SK-N-SH (cell line): Measurements from ENCODE around the gene SLC47A1. TPM values are rescaled to one million over a fixed set of nuclear protein-coding genes. Genes with fewer than 3 reads are reported as not detected.

Experiments used
- CTCF ChIA-PET: fragments of 300-600, 350-600 bp; formaldehyde crosslinking; extraction: SDS; loops from one replicate; lab custom pipeline; 2021; lab: Yijun Ruan, JAX
- POLR2A ChIA-PET: fragments of 350-600 bp; sonication (Branson Sonifier 250); formaldehyde crosslinking; extraction: SDS; loops from one replicate; lab custom pipeline; 2020; ENCODE audit warnings: antibody characterized with exemption, inconsistent platforms; lab: Yijun Ruan, JAX
- DNase-seq: peaks from one replicate; pipeline ENCODE4 v3.0.0; 2012
- H2AFZ ChIP-seq: fragments of 200-600 bp; sonication (generic); 2 replicates; pipeline ENCODE4 v1.8.1; 2016; ENCODE audit warnings: antibody characterized with exemption, mild to moderate bottlenecking, low read depth
- H3F3A ChIP-seq: fragments of 200-600 bp; sonication (generic); replicated peaks from 2 replicates; pipeline ENCODE3; 2016; ENCODE audit warnings: antibody characterized with exemption, mild to moderate bottlenecking; ENCODE audit not compliant: insufficient read depth
- H3K27ac ChIP-seq, 2 experiments: fragments of 200-500 bp in 1 of 2; fragments of 200-600 bp in 1 of 2; sonication (Bioruptor generic) in 1 of 2; sonication (generic), shearing (Covaris generic) in 1 of 2; 2 replicates each; pipeline versions ENCODE4 v1.5.1 to v1.6.1; 2014 to 2016; ENCODE audit warnings: low read depth in 2 of 2, inconsistent platforms in 1 of 2, low read length in 1 of 2, mild to moderate bottlenecking in 1 of 2, mixed read lengths in 1 of 2
- H3K27me3 ChIP-seq: fragments of 200-600 bp; sonication (generic), shearing (Covaris generic); 2 replicates; pipeline ENCODE4 v1.6.1; 2016; ENCODE audit warnings: mixed run types; ENCODE audit not compliant: insufficient read depth
- H3K36me3 ChIP-seq, 2 experiments: fragments of 200-500 bp in 1 of 2; fragments of 200-600 bp in 1 of 2; sonication (Bioruptor generic) in 1 of 2; sonication (generic) in 1 of 2; replicated peaks in 1 of 2; 2 replicates each; pipeline versions ENCODE3 to v1.5.1; 2014 to 2016; ENCODE audit warnings: low read length in 1 of 2, mild to moderate bottlenecking in 1 of 2; ENCODE audit not compliant: insufficient read depth in 2 of 2, control insufficient read depth in 1 of 2
- H3K4me1 ChIP-seq, 2 experiments: fragments of 200-500 bp in 1 of 2; fragments of 200-600 bp in 1 of 2; sonication (Bioruptor generic) in 1 of 2; sonication (generic), shearing (Covaris generic) in 1 of 2; 2 replicates each; pipeline versions ENCODE4 v1.5.1 to v1.6.1; 2014 to 2016; ENCODE audit warnings: low read depth in 1 of 2, low read length in 1 of 2, mixed run types in 1 of 2; ENCODE audit not compliant: insufficient read depth in 2 of 2, control insufficient read depth in 1 of 2
- H3K4me2 ChIP-seq: fragments of 200-600 bp; sonication (generic), shearing (Covaris generic); 2 replicates; pipeline ENCODE4 v1.6.1; 2017; ENCODE audit warnings: mixed run types
- H3K4me3 ChIP-seq, 2 experiments: fragments of 200-500 bp in 1 of 2; fragments of 200-600 bp in 1 of 2; sonication (Bioruptor generic) in 1 of 2; sonication (generic), shearing (Covaris generic) in 1 of 2; 2 replicates each; pipeline versions ENCODE4 v1.5.1 to v1.8.1; 2014 to 2016; ENCODE audit warnings: low read depth in 2 of 2, inconsistent platforms in 1 of 2, low read length in 1 of 2, mild to moderate bottlenecking in 1 of 2, mixed read lengths in 1 of 2, moderate library complexity in 1 of 2
- H3K79me2 ChIP-seq: fragments of 200-600 bp; sonication (generic); 2 replicates; pipeline ENCODE4 v1.8.1; 2017; ENCODE audit warnings: mild to moderate bottlenecking; ENCODE audit not compliant: insufficient read depth
- H3K9ac ChIP-seq: fragments of 200-600 bp; sonication (generic); 2 replicates; pipeline ENCODE4 v1.6.1; 2017; ENCODE audit warnings: mixed run types
- H3K9me2 ChIP-seq: fragments of 200-600 bp; sonication (generic); 2 replicates; pipeline ENCODE4 v1.6.1; 2017; ENCODE audit warnings: mixed run types
- H3K9me3 ChIP-seq: fragments of 200-600 bp; sonication (generic); 2 replicates; pipeline ENCODE4 v1.6.1; 2017; ENCODE audit warnings: mixed run types, mild to moderate bottlenecking, moderate library complexity
- H4K20me1 ChIP-seq: fragments of 200-600 bp; sonication (generic); 2 replicates; pipeline ENCODE4 v1.6.1; 2017; ENCODE audit warnings: mild to moderate bottlenecking, mixed run types; ENCODE audit not compliant: insufficient read depth
- EP300 ChIP-seq, 2 experiments: IDR thresholded peaks; 2 replicates each; pipeline versions ENCODE4 v1.4.0 to v1.6.1; 2012; ENCODE audit warnings: borderline replicate concordance in 1 of 2, low read depth in 1 of 2, low read length in 1 of 2
- EZH2phosphoT487 ChIP-seq: fragments of 200-600 bp; sonication (generic); IDR thresholded peaks from 2 replicates; pipeline ENCODE4 v1.6.1; 2017; ENCODE audit warnings: low read depth, mixed run types, mild to moderate bottlenecking, antibody characterized with exemption, moderate library complexity, borderline replicate concordance
- FOSL2 ChIP-seq: IDR thresholded peaks from 2 replicates; pipeline ENCODE4 v1.4.0; 2012; ENCODE audit warnings: low read depth, mild to moderate bottlenecking, moderate library complexity, borderline replicate concordance
- FOXM1 ChIP-seq: IDR thresholded peaks from 2 replicates; pipeline ENCODE4 v1.4.0; 2012; ENCODE audit warnings: low read depth, mild to moderate bottlenecking
- GABPA ChIP-seq: IDR thresholded peaks from 2 replicates; pipeline ENCODE4 v1.4.0; 2012; ENCODE audit warnings: low read depth, mild to moderate bottlenecking
- MEF2A ChIP-seq: IDR thresholded peaks from 2 replicates; pipeline ENCODE4 v1.4.0; 2012; ENCODE audit warnings: low read depth, borderline replicate concordance
- MXI1 ChIP-seq: IDR thresholded peaks from 2 replicates; pipeline ENCODE4 v1.6.1; 2012; ENCODE audit warnings: mild to moderate bottlenecking, low read depth, low read length, improper control_type of control experiment
- POLR2AphosphoS5 ChIP-seq: IDR thresholded peaks from 2 replicates; pipeline ENCODE4 v1.6.1; 2012; ENCODE audit warnings: low read depth, low read length
- RAD21 ChIP-seq: IDR thresholded peaks from 2 replicates; pipeline ENCODE4 v1.6.1; 2012; ENCODE audit warnings: mild to moderate bottlenecking, low read length
- RCOR1 ChIP-seq: fragments of 150-350 bp; IDR thresholded peaks from 2 replicates; pipeline ENCODE4 v1.6.1; 2017; ENCODE audit warnings: antibody characterized with exemption, low read length
- RFX5 ChIP-seq: IDR thresholded peaks from 2 replicates; pipeline ENCODE4 v1.6.1; 2012; ENCODE audit warnings: mild to moderate bottlenecking, improper control_type of control experiment, low read length
- SIN3A ChIP-seq: IDR thresholded peaks from 2 replicates; pipeline ENCODE4 v1.6.1; 2012; ENCODE audit warnings: low read depth, mild to moderate bottlenecking, low read length, moderate library complexity, borderline replicate concordance
- TAF1 ChIP-seq: IDR thresholded peaks from 2 replicates; pipeline ENCODE4 v1.6.1; 2012; ENCODE audit warnings: low read depth, mild to moderate bottlenecking, low read length, moderate library complexity, borderline replicate concordance
- YY1 ChIP-seq: IDR thresholded peaks from 2 replicates; pipeline ENCODE4 v1.4.0; 2012; ENCODE audit warnings: low read depth, mild to moderate bottlenecking
- WGBS: methylation state at CpG from one replicate; pipeline ENCODE4 v1.1.6; 2017; ENCODE audit warnings: low lambda C conversion rate; 5-methylcytosine and 5-hydroxymethylcytosine counted together
- polyA plus RNA-seq, 3 experiments: library from polyadenylated mRNA; depleted of rRNA; stranded (reverse); fragments of >200 nt; gene quantifications; 2 replicates each; pipeline ENCODE4 v1.2.3, GENCODE V29; 2012
- TF ChIP-seq, protein P1 (sequence below): fragments of 150-350 bp; IDR thresholded peaks from 2 replicates; pipeline ENCODE4 v1.6.1; 2017; ENCODE audit warnings: antibody characterized with exemption, low read length, low read depth, borderline replicate concordance
- TF ChIP-seq, protein P2 (sequence below): IDR thresholded peaks from 2 replicates; pipeline ENCODE4 v1.6.1; 2012; ENCODE audit warnings: mild to moderate bottlenecking, low read depth, low read length, moderate library complexity
- TF ChIP-seq, protein P3 (sequence below): fragments of 150-350 bp; IDR thresholded peaks from 2 replicates; pipeline ENCODE4 v1.6.1; 2016; ENCODE audit warnings: mild to moderate bottlenecking, low read depth, low read length
- TF ChIP-seq, protein P4 (sequence below): IDR thresholded peaks from 2 replicates; pipeline ENCODE4 v1.4.0; 2012; ENCODE audit warnings: low read depth, borderline replicate concordance

Gene SLC47A1
- polyA plus RNA-seq, 1 of the 3 experiments (the other 2 are of a cell fraction): 3.5 TPM

DNA sequence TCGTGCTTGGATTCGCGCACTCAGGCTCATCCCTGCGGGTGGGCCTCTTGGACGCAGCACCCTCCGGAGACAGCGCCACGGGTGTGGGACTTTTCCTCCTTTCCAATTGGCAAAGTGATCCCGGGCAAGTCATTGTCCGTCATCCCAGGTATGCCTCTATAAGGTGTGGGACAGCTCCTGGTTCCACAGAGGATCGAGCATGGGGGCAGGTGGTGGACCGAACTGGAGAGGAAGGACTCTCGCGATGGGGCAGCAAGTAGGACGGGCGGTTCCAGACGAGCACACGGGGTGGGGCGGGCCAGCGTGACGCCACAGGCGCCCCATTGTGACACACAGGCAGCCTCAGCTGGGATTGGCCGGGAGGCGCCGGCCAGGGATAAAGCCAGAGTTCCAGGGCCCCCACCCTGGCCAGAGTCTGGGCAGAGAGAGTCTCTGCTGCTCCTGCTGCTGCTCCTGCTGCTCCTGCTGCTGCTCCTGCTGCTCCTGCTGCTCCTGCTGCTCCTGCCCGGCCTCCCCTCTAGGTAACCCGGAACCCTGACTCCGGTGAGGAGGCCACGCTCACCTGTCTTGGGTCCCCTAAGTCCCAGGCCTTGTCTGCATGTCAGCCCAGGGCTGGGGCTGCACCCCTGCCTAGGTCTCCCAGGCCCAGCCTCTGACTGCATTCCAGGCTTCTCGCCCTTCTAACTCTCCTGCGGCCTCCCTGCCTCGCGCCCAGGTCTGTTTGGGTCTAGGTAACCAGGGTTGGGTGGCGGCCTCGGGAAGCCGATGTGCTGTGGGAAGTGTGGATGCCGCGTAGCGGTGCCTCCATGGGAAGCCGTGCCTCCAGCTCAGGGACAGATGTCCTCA lies 38.5 kb upstream of the SLC47A1 start:
- DNase-seq: no peak
- no peak overlapping the region for H3K27ac ChIP-seq
- no peaks in the 10 kb centered on the region for H4K20me1 ChIP-seq
- no peak for TF ChIP-seq EZH2phosphoT487
- no peak for TF ChIP-seq RAD21
- TF ChIP-seq, protein P1, sequence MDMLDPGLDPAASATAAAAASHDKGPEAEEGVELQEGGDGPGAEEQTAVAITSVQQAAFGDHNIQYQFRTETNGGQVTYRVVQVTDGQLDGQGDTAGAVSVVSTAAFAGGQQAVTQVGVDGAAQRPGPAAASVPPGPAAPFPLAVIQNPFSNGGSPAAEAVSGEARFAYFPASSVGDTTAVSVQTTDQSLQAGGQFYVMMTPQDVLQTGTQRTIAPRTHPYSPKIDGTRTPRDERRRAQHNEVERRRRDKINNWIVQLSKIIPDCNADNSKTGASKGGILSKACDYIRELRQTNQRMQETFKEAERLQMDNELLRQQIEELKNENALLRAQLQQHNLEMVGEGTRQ: no peak
- no peak for TF ChIP-seq RCOR1
- TF ChIP-seq, protein P2, sequence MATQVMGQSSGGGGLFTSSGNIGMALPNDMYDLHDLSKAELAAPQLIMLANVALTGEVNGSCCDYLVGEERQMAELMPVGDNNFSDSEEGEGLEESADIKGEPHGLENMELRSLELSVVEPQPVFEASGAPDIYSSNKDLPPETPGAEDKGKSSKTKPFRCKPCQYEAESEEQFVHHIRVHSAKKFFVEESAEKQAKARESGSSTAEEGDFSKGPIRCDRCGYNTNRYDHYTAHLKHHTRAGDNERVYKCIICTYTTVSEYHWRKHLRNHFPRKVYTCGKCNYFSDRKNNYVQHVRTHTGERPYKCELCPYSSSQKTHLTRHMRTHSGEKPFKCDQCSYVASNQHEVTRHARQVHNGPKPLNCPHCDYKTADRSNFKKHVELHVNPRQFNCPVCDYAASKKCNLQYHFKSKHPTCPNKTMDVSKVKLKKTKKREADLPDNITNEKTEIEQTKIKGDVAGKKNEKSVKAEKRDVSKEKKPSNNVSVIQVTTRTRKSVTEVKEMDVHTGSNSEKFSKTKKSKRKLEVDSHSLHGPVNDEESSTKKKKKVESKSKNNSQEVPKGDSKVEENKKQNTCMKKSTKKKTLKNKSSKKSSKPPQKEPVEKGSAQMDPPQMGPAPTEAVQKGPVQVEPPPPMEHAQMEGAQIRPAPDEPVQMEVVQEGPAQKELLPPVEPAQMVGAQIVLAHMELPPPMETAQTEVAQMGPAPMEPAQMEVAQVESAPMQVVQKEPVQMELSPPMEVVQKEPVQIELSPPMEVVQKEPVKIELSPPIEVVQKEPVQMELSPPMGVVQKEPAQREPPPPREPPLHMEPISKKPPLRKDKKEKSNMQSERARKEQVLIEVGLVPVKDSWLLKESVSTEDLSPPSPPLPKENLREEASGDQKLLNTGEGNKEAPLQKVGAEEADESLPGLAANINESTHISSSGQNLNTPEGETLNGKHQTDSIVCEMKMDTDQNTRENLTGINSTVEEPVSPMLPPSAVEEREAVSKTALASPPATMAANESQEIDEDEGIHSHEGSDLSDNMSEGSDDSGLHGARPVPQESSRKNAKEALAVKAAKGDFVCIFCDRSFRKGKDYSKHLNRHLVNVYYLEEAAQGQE: no peak
- no peak for TF ChIP-seq POLR2AphosphoS5
- TF ChIP-seq MEF2A: no peak
- H2AFZ ChIP-seq: no peak overlapping the region
- H3K79me2 ChIP-seq: no peaks in the 10 kb centered on the region
- H3F3A ChIP-seq: no peaks in the 10 kb centered on the region
- ChIA-PET POLR2A (interaction anchor here (0.9 kb wide), 1 partner anchor 154 kb away, joined by 3 read pairs; the partner anchor contains the start of gene ALDH3A2), CTCF (interaction anchor here (0.8 to 1.5 kb wide), 2 partner anchors 18 to 48 kb away, joined by 3 to 4 read pairs; no protein-coding TSS in a partner anchor)
- no peak overlapping the region for H3K4me2 ChIP-seq
- H3K36me3 ChIP-seq: no peaks in the 10 kb centered on the region
- no peaks in the 10 kb centered on the region for H3K9me3 ChIP-seq
- H3K4me1 ChIP-seq: no peaks in the 10 kb centered on the region
- H3K9me2 ChIP-seq: no peaks in the 10 kb centered on the region
- no peaks in the 10 kb centered on the region for H3K27me3 ChIP-seq
- no peak overlapping the region for H3K4me3 ChIP-seq
- no peak overlapping the region for H3K9ac ChIP-seq
- WGBS: 92% methylated on average over 24 of the region's 40 CpGs

DNA sequence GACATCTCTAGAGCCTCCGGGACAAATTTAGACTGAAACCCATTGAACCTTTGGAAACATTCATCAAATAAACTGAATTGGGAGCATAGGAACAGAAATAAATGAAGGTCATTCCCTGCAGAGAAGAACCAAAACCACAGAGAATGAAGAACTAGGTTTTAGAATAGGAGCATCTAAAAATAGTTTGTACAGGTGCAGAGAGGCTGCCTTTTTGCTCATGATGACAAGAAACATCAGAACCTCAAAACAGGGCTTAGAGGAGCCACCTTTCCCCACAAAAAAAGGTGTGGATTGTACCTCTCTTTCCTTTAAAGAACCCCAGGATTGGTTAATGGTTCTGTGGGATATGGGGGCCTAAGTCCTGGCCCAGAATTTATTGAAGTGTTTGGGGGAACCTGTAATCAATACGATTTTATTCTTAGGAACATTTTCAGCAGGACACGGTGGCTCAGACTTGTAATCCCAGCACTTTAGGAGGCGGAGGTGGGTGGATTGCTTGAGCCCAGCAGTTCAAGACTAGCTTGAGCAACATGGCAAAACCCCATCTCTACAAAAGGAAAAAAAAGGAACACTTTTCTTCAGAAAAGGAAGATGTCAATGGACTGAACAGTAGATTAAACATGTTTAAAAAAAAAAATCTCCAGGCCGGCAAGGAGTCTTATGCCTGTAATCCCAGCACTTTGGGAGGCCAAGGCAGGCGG lies 37.7 kb upstream of the SLC47A1 start:
- CTCF ChIA-PET: no interaction called here
- Histone ChIP-seq H2AFZ (no peak overlapping the region), H3K4me3 (no peak overlapping the region), H3K4me2 (no peak overlapping the region), H3K4me1 (no peaks in the 10 kb centered on the region), H3K27me3 (no peaks in the 10 kb centered on the region), H3K9ac (no peak overlapping the region), H3K27ac (no peak overlapping the region), H3K36me3 (no peaks in the 10 kb centered on the region), H3K9me2 (no peaks in the 10 kb centered on the region), H3K79me2 (no peaks in the 10 kb centered on the region), H4K20me1 (no peaks in the 10 kb centered on the region), H3K9me3 (no peaks in the 10 kb centered on the region), H3F3A (no peaks in the 10 kb centered on the region)
- POLR2A ChIA-PET: no interaction called here
- 76% methylated on average over 6 of the region's 6 CpGs for WGBS
- no peak for DNase-seq
- no peak for TF ChIP-seq YY1
- no peak for TF ChIP-seq FOXM1
- TF ChIP-seq POLR2AphosphoS5: no peak
- TF ChIP-seq MEF2A: no peak
- TF ChIP-seq, protein P3, sequence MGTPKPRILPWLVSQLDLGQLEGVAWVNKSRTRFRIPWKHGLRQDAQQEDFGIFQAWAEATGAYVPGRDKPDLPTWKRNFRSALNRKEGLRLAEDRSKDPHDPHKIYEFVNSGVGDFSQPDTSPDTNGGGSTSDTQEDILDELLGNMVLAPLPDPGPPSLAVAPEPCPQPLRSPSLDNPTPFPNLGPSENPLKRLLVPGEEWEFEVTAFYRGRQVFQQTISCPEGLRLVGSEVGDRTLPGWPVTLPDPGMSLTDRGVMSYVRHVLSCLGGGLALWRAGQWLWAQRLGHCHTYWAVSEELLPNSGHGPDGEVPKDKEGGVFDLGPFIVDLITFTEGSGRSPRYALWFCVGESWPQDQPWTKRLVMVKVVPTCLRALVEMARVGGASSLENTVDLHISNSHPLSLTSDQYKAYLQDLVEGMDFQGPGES: no peak
- TF ChIP-seq FOSL2: no peak
- TF ChIP-seq, protein P4, sequence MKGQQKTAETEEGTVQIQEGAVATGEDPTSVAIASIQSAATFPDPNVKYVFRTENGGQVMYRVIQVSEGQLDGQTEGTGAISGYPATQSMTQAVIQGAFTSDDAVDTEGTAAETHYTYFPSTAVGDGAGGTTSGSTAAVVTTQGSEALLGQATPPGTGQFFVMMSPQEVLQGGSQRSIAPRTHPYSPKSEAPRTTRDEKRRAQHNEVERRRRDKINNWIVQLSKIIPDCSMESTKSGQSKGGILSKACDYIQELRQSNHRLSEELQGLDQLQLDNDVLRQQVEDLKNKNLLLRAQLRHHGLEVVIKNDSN: no peak
- TF ChIP-seq TAF1: no peak
- no peak for TF ChIP-seq GABPA
- no peak for TF ChIP-seq RCOR1
- TF ChIP-seq SIN3A: no peak
- TF ChIP-seq MXI1: no peak
- TF ChIP-seq EP300 (IDR thresholded peaks at IDR 0.05; ENCODE audit: borderline replicate concordance in 1 of 2, low read depth in 1 of 2, low read length in 1 of 2): no peak
- TF ChIP-seq RFX5: no peak
